PC-9 (cell line): Measurements from ENCODE around the gene TLE4.

Experiments used
- EZH2 ChIP-seq: fragments of 200-600 bp; sonication (generic); IDR thresholded peaks from 2 replicates; pipeline ENCODE4 v1.8.0; 2017; ENCODE audit warnings: antibody characterized with exemption, low read depth
- TF ChIP-seq, protein P1 (sequence below): fragments of 200-600 bp; sonication (generic); conservative IDR thresholded peaks from 2 replicates; pipeline ENCODE4 v1.6.1; 2017; ENCODE audit warnings: mixed run types, antibody characterized with exemption, mild to moderate bottlenecking, moderate library complexity

DNA sequence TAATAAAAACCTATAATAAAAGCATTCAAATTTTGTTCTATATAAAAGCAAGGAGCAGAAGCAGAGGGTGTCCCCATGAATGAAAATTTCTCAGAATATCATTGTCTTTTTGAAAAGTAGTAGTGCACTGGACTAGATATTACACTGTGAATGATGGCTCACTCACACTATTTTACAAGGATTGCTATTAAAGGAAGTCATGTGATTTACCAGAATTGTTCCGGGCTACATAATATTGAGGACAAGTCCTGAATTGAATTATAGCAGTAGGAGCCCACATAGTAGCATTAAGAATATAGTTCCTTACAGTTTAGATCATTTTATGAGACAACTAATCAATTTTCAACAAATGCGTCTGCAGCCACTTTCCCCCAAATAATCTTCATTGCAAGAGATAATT lies 7.7 kb upstream of the TLE4 start:
- TF ChIP-seq, protein P1, sequence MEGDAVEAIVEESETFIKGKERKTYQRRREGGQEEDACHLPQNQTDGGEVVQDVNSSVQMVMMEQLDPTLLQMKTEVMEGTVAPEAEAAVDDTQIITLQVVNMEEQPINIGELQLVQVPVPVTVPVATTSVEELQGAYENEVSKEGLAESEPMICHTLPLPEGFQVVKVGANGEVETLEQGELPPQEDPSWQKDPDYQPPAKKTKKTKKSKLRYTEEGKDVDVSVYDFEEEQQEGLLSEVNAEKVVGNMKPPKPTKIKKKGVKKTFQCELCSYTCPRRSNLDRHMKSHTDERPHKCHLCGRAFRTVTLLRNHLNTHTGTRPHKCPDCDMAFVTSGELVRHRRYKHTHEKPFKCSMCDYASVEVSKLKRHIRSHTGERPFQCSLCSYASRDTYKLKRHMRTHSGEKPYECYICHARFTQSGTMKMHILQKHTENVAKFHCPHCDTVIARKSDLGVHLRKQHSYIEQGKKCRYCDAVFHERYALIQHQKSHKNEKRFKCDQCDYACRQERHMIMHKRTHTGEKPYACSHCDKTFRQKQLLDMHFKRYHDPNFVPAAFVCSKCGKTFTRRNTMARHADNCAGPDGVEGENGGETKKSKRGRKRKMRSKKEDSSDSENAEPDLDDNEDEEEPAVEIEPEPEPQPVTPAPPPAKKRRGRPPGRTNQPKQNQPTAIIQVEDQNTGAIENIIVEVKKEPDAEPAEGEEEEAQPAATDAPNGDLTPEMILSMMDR: no peak
- TF ChIP-seq EZH2: no peak
